ENCODE results near the gene DMRTC2. TPM values are rescaled to one million over a fixed set of nuclear protein-coding genes. Genes with fewer than 3 reads are reported as not detected.

The DMRTC2 gene
- total and polyA plus RNA-seq, 9 of the 15 experiments (the other 6 are each of a cell fraction or from before 2014, with no cell fraction given): 0.03 TPM; not detected in 8

- TF ChIP-seq RBM34 (IDR thresholded peaks at IDR 0.05; ENCODE audit: borderline replicate concordance, insufficient read depth, low read length): no peak
- TF ChIP-seq ZNF57 (CRISPR knock-in tag; IDR thresholded peaks at IDR 0.05): no peak
- TF ChIP-seq ZNF639 (CRISPR knock-in tag; conservative IDR thresholded peaks at IDR 0.05 in 1 of 2, IDR thresholded peaks at IDR 0.05 in 1 of 2): no peak
- TF ChIP-seq ZNF583 (CRISPR knock-in tag; IDR thresholded peaks at IDR 0.05): no peak
- TF ChIP-seq ZBTB12 (CRISPR knock-in tag; IDR thresholded peaks at IDR 0.05): no peak
- no peak for TF ChIP-seq HINFP (tag; conservative IDR thresholded peaks at IDR 0.05; ENCODE audit: low read depth)
- no peak for TF ChIP-seq SUPT5H (IDR thresholded peaks at IDR 0.05)
- TF ChIP-seq ZSCAN32 (CRISPR knock-in tag; IDR thresholded peaks at IDR 0.05): no peak
- TF ChIP-seq ZNF318 (IDR thresholded peaks at IDR 0.05; ENCODE audit: borderline replicate concordance in 1 of 2, low read depth in 1 of 2): no peak
- TF ChIP-seq KDM4B (IDR thresholded peaks at IDR 0.05; ENCODE audit: borderline replicate concordance in 2 of 2, low read depth in 1 of 2): no peak
- no peak for TF ChIP-seq HDGF (IDR thresholded peaks at IDR 0.05)
- TF ChIP-seq TAF7 (tag; IDR thresholded peaks at IDR 0.05): no peak
- no peak for TF ChIP-seq EHMT2 (IDR thresholded peaks at IDR 0.05)
- no peak for TF ChIP-seq NFE2L1 (tag; IDR thresholded peaks at IDR 0.05; ENCODE audit: borderline replicate concordance, low read depth)
- TF ChIP-seq COPS2 (conservative IDR thresholded peaks at IDR 0.05): no peak
- TF ChIP-seq U2AF2 (optimal IDR thresholded peaks at IDR 0.05; ENCODE audit: low read depth, low read length): no peak
- 0 out of 2 replicates have a peak, but pooled peaks have one; percentile 39 for TF ChIP-seq KAT7 (CRISPR knock-in tag; IDR thresholded peaks at IDR 0.05; ENCODE audit: borderline replicate concordance)
Observed at GRCh38 chr19:41883463-41883820, 38.6 kb downstream of the DMRTC2 start (continued).
